HepG2 (cell line): ENCODE measurements around the gene PGAP3.

Experiments
- CTCF ChIP-seq: sonication (generic); formaldehyde crosslinking; IDR thresholded peaks from 2 replicates; pipeline ENCODE4 v1.5.0; 2020; ENCODE audit warnings: mild to moderate bottlenecking, missing genetic modification reagents, moderate library complexity
- GABPA ChIP-seq, 2 experiments: IDR thresholded peaks; 2 replicates each; pipeline ENCODE4 v1.6.1; 2011 to 2016; ENCODE audit warnings: low read depth in 2 of 2, low read length in 1 of 2, missing biosample characterization in 1 of 2, missing genetic modification characterization in 1 of 2
- IKZF1 ChIP-seq: fragments of 450-650 bp; IDR thresholded peaks from 2 replicates; pipeline ENCODE4 v1.7.1; 2016
- KLF6 ChIP-seq: IDR thresholded peaks from 2 replicates; pipeline ENCODE4 v1.8.0; 2016; ENCODE audit warnings: missing biosample characterization, missing genetic modification reagents
- POLR2AphosphoS5 ChIP-seq: IDR thresholded peaks from 2 replicates; pipeline ENCODE4 v1.6.1; 2012; ENCODE audit warnings: low read depth, low read length
- RFX5 ChIP-seq: IDR thresholded peaks from 2 replicates; pipeline ENCODE4 v1.6.1; 2011; ENCODE audit warnings: low read depth, low read length, improper control_type of control experiment
- SAFB2 ChIP-seq: sonication (generic); formaldehyde crosslinking; IDR thresholded peaks from 2 replicates; pipeline ENCODE4 v1.5.1; 2020; ENCODE audit warnings: missing genetic modification reagents, low read depth, mild to moderate bottlenecking, borderline replicate concordance
- STAT5B ChIP-seq: sonication (generic); formaldehyde crosslinking; IDR thresholded peaks from 2 replicates; pipeline ENCODE4 v1.4.0; 2020; ENCODE audit warnings: missing genetic modification reagents
- TCF12 ChIP-seq, 2 experiments: fragments of 450-650 bp in 1 of 2; sonication (generic) in 1 of 2; formaldehyde crosslinking in 1 of 2; IDR thresholded peaks; 2 replicates each; pipeline versions ENCODE4 v1.6.1 to v1.8.0; 2017 to 2022; ENCODE audit warnings: antibody characterized with exemption in 1 of 2, mild to moderate bottlenecking in 1 of 2, missing genetic modification reagents in 1 of 2, moderate library complexity in 1 of 2
- ZNF343 ChIP-seq: sonication (generic); formaldehyde crosslinking; IDR thresholded peaks from 2 replicates; pipeline ENCODE4 v1.4.0; 2020; ENCODE audit warnings: mild to moderate bottlenecking, missing genetic modification reagents
- ZNF547 ChIP-seq: sonication (generic); formaldehyde crosslinking; IDR thresholded peaks from 2 replicates; pipeline ENCODE4 v1.5.1; 2020; ENCODE audit warnings: mild to moderate bottlenecking, missing genetic modification reagents
- ZNF644 ChIP-seq: IDR thresholded peaks from 2 replicates; pipeline ENCODE4 v1.6.1; 2016; ENCODE audit warnings: low read depth

GRCh38 chr17:39683295-39683939 lies 4.4 kb downstream of the PGAP3 start:
- TF ChIP-seq GABPA (IDR thresholded peaks at IDR 0.05; ENCODE audit: low read depth, low read length) (no peak), GABPA (CRISPR knock-in tag; IDR thresholded peaks at IDR 0.05; ENCODE audit: low read depth) (no peak), IKZF1 (no peak), CTCF (no peak), ZNF644 (CRISPR knock-in tag) (no peak), SAFB2 (no peak), TCF12 (IDR thresholded peaks at IDR 0.05) (no peak), TCF12 (CRISPR knock-in tag; IDR thresholded peaks at IDR 0.05) (no peak), POLR2AphosphoS5 (no peak), ZNF343 (CRISPR knock-in tag) (no peak), ZNF547 (CRISPR knock-in tag) (no peak), KLF6 (CRISPR knock-in tag) (no peak), RFX5 (no peak), STAT5B (CRISPR knock-in tag) (no peak)
